Kidney glomerular epithelial cell (primary cell): ENCODE results near the gene VWC2L.

Experiments
- DNase-seq: peaks from one replicate; lab custom pipeline; 2025; lab: John Stamatoyannopoulos, UW

VWC2L gene

DNA sequence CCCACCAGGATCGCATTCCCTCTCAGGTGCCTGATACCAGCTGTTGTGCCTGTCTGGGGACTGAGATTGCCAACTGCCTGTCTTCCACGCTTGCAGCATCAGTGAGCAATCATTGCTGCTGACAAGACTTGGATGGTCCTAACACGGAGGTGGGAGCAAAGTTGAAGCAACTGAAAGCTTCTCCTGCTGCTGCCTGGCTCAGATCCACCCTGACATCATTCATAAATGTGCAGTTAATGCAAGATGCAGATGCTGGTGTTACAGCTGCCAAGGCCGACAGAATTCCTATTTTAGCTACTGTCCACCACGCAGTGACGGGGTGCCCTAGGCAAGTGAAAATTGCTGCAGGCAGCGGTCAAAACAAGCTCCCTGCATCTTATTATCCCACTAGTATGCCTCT is 131.4 kb downstream of the VWC2L start:
- no peak for DNase-seq

DNA sequence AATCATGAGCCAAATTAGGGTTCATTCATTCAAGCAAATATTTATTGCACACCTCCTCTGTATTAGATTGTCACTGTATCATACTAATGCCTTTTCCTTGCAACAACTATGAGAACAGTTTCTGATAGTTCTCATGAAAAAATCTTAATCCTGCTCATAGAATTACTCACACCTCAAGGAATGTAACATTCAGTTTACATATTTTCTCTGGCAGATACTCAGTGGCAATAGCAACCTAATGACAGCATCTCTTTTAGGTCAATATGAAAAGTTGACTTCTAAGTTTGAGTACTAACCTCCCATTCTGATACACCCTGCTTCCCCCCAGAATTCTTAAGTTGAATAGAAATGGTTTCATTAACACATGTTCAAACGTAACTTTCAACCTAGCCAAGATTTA is 132.0 kb downstream of the VWC2L start:
- DNase-seq = peak; percentile 47

DNA sequence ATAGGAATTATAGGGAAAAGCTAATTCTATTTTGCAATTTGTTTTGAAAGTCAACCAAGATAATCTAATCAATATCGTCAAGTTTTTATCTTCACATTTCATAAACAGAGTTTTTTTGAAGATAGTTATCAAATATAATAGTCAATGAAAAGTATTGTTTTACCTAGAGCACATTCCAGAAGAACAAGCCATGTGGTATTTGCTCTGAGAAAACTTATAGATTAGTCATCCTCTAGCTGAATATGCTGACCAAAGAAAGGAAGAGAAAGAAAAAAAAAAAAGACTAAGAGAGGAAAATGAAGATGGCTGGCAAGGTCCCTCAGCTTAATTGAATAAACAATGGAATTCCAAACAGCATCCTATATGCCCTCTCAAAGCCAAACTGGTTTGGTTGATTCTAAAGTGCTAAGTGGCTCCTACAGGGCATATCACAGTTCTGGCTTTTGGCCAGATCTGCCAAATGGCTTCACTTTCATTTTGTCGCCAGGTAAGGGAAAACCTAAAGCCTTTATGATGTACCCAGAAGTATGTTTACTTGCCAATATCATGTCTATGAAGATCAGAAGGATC is 132.6 kb downstream of the VWC2L start:
- peak; percentile 53 for DNase-seq

DNA sequence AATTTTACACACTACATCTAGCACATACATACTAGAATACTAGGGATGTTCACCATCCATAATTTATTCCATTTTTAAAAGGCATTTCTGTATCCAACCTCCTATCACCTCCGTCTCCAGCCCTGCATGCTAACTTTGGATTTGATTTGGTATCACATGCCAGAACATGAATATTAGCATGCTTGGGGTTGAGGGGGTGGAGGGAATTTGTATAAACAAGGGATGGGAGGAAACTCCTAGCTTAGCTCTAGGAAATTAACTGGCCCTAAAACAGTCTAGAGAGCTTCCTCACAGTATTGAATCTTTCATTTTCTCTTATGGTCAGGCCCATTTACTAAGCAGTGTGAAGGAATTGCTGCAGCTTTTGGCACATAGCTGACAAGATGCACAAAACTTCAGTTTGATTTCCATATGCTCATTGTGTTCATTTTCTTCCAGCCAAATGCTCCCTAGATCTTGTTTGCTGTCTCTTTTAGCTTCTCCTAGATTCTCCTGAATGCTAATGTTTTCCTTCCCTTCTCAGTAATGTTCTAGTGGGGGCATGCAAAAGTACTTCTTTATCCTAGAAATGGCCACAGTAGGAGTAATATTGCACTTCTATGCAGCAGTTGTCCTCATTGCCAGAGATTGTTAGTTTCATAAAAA is 135.2 kb downstream of the VWC2L start:
- no peak for DNase-seq

DNA sequence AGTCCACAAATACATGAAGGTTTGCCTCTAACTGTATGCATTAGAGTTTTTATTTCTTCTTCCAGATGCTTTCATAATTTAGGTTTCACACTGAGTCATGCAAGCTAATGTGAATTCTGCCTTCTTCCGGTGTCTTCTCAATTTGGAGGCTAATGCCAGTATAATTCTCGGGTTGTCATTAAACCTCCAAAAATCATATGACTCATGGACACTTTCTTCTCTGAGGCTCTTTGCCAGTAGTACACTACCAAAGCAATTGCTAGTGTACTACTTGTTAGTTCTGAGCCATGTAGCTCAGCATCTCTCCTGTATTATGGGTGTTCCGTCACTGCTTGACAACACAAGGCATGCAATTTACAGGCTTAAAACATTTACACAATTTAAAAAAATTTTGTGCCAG is 137.1 kb downstream of the VWC2L start:
- DNase-seq = no peak

DNA sequence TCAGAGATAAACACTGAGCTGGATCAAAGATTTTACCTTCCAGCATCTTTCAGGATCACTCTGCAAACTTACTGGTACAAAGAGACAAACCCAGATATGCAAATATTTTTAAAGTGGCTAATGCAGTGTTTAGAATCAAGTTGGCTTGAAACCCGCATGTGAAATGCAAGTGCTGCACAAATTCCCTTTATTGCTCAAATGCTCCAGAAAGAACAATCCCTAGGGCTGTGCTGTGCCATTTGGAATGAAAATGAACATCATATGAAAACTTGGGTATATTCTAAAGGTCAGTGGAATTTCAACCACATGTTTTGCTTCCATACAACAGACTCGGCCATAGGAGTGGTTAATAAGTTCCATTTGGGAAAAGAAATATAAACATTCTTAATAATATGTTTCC is 139.1 kb downstream of the VWC2L start:
- no peak for DNase-seq

DNA sequence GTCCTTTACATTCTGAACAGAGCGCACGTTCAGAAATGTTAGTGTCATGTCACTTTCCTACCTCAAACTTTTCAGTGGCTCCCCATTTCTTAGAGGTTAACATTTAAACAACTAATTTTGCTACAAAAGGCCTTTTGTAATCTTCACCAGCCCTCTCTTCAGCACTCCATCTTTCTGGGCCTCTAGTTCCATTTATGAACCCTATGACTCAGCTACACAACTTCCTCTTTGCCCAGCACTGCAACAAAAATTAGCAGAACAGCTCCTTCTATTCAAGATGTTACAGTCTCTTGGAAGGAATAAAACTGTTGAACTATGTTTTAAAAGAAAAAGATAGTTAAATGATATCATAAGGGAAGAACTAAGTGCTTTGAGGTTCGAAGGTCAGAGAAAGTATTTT is 139.9 kb downstream of the VWC2L start:
- DNase-seq = no peak

DNA sequence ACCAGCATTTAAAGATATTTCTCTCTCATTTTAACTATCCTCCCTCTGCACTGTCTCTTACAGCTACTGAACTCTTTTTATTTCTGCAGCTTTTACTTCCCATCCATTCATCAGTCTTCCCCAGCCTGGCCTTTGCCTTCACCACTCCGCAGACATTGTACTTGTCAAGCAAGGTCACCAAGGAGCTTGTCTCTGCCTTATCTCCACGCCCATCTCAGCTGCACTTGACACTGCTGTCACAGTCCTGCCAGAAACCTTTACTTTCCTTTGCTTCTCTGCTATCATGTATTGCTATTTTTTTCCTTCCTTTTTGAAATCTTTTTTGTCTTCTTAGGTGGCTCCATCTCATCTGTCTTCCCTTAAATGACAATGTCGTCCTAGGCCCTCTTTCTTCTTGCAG is 147.0 kb downstream of the VWC2L start:
- no peak for DNase-seq

DNA sequence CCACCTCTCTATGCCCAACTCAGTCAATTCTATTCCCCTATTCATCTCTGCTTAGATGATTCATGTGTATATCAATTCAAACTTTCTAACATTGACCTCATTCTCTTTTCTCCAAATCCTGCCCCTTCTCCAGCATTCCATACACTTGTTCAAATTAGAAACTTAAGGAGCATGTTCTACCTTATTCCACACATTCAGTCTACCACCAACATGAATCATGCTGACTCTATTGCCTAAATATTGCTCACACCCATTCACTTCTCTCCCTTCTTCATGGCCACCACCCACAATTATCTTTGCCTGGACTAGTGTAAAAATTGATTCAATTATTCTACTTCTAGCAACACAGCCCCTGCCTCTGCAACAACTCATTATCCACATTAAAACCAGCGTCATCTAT is 147.5 kb downstream of the VWC2L start:
- DNase-seq = no peak

DNA sequence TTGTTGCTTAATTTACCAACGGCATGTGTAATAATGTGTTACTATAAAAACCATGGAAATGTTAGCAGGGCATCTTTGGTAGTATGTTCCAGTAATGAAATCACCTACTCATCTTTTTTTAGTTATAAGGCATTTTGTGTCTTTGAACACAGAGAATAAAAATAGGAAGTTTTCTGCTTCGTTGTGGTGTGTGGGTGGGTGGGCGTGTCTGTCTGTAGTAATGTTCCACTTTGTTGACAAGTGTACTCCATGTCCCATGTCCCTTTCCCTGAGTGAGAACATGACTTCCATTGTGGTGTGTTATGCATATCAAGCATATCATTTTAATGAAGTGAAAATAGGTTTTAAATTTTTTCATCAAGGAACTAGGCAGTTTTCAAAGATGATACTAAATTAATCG is 149.3 kb downstream of the VWC2L start:
- no peak for DNase-seq

DNA sequence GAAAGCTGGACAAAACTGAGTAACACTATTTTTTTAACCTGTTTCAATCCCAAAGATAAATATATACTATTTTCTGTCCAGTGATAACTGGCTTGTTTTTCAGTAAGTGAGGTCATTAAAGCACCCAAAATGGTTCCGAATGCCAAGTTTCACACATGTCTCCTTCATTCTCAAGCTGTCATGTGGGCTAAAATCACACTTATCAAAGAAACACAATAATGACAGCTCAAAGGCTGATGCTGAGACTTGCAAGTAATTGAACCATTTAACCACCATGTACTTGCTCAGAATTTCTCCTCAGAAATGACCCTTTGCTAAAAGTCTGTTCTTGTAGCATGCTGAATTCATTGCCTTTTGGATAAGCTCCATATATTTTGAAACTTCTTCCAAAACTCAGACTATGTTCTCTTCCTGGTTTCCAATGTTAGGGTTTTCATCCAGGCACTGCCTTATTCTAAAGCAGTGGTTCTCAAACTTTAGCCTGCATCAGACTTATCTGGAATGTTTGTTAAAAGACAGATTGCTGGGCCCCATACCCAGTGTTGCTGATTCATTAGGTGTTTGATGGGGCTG is 149.8 kb downstream of the VWC2L start:
- no peak for DNase-seq

DNA sequence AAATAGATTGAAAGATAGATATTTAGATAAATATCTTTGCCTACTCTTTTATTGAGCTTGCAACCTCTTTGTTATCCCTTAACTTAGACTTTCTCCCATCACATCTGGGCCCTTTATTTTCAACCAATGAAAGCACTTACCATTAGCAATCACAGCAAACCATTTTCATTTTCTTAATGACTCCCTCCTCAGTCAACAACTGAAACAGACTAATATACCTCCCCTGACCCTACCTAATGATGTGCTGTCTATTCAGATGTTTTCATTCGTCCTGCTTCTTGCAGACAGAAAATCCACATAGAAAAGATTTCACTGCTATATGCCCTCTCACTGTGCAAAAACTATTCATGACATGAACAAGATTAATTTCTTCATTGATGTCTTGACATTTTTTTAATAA is 154.4 kb downstream of the VWC2L start:
- DNase-seq = no peak

DNA sequence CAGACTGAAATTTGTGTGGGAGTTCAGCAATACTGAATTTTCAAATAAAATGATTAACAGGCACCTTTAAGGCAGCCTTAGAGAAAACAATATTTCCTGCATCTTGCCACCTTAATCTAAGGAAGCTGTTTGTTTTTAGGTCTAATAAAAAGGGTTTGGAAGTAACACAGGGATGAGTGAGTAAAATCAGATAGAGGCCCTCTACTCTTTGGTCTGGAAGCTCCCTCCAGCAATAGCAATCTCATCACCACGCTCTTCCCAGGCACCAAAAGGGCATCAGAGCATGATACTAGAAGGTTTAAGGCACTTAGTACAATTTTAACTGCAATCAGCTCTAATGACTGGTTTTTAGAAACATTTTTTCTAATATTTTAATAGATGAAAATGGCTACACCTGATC is 155.6 kb downstream of the VWC2L start:
- no peak for DNase-seq

DNA sequence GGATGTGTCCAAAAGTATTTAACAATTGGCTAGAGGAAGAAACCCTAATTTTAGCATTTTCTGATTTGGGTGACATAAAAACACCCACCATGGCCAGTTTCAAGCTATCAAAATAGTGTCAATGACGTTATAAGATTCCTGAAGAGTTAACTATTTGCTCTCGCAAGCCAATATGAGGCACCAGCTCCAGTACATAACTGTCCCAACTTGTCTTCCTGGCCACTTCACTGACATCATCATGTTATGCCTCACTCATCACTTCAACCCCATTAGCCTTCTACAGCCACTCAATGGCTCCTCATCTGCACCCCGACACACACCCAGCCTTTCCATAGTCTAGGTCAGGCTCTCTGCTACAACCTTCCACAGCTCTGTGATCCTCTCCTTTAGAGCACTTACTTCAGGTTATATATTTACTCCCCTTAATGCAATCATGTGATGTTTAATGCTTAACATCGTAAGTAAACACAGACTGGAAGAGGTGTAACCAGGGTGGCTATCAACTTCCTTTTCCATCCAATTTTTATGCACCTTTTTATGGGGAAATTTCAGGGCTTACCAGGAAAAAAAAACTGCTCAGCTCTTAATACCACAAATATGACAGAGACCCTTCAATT is 158.7 kb downstream of the VWC2L start:
- DNase-seq = no peak

DNA sequence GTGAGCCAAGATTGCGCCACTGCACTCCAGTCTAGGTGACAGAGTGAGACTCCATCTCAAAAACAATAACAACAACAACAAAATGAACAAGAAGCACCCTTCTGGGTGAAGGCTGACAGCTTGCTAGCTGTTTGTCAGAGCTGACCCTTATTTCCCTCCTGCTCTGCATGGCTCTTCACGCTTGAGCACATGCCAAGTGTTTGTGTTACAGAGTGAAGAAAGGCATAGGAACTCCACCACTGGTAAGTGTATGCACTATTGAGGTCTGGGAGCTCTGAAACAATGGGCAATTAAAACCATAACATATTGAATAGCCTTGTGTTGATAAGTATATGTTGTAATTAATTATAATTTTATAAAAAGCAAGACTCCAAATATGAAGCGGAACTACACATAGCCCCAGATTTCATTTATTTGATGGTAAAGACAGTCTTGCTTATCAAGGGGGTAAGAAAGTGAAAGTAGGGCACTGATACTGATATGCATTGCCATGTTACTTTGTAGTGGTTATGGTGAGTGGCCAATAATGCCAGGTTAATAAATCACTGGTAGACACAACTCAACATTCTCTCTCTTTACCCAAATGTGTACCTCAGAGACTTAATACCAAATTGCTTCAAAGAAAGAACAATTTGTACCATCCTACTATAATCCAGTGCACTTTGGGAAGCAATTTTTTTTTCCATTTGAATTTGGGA is 163.4 kb downstream of the VWC2L start:
- DNase-seq = peak; percentile 44

DNA sequence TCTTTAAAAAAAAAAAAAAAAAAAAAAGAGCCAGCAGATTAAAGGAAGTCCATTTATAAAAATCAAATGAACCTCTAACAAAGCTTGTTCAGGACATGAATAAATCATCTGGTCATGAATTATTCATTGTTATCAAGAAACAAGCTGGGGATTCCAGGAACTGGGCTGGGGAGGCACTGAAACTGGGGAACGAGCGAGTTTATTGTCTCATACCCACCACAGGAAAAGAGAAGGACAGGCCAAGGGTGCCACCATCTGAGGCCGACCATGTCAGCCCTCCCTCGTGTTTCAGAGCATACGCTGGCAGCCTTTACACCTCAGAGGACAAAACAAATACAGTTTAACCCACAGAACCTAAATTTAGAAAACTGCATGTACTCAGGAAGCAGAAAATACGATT is 164.2 kb downstream of the VWC2L start:
- no peak for DNase-seq

DNA sequence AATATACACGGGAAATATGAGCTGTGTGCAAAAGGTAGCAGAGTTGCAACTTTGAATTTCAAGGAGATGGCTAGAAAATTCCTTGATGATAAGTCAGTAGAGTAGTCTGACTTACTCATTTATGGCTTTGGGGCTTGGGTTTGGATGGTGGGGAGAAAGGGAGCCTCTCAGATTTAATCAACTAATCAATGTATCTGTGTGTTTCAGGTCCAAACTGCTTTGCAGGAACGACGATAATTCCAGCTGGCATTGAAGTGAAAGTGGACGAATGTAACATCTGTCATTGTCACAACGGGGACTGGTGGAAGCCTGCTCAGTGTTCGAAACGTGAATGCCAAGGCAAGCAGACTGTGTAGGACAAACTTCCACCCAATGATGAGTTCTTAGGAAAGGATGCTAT is 164.6 kb downstream of the VWC2L start:
- DNase-seq = no peak

DNA sequence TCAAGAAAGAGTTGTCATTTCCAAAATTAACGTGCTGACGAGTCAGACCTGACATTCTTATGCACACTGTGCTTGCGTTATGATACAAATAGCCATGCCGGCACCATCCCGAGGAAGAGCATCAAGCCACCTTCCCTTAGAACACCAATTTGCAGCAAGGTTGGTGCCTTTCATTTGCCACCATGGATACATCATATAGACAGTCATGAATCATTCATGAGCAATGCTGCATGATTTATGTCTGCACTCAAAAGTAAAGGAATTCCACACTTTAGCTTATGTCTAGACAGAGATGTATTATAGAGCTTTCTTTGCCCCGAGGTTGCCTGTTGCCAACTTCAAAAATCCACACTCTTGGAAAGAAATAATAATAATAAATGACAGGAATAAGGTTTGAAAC is 166.9 kb downstream of the VWC2L start:
- no peak for DNase-seq

DNA sequence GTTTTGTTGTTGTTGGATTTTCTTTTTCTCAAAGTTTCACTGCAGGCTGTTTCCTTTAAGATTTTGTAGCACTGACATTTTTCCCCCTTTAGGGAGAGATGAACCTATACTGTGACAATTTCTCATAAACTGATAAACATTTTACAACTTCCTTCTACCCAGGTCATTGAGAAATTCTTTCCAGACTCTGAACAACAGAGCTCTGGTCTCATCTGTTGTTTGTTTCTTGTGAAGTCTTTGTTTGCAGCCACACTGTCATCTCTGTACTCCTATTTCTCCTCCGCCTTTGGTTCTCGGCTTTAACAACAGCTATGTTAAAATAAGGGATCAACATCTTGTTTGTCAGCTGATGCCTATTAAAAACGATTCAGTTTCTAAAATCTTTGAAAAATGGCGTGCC is 167.6 kb downstream of the VWC2L start:
- no peak for DNase-seq

DNA sequence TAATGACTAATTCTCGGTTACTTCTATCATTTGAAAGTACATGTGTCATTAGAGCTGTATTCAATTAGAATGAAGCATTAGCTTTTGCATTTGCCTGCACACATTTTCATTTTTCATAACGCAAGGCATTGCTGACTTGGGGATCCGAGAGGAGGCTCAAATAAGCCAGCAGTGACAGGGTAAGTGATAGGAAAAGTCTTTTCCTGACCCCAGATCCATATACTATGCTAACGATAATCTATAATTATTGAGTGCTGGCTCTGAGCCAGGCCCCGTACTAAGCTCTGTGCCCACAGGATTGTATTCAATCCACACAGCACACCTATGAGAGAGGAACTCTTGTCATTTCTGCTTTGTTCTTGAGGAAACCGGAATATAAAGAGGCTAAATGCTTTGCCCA is 168.2 kb downstream of the VWC2L start:
- DNase-seq = no peak

DNA sequence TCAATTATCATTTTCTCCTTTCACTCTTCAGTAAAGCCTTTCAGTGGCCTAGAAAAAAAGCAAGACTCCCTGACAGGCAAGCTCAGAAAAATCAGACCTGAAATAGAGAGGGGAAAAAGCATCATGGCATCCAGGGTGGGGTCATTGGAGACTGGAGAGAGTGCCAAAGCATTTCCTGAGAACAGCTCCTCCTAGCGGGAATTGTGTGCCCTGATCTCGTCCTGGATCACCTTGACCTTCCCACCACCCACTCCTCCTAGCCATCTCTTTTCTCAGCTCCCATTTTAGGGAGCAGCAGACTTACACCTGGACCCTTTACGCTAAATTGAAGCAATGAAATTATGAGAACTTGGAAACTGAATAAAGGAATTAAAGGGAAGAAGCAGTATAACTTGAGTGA is 176.6 kb downstream of the VWC2L start:
- no peak for DNase-seq

DNA sequence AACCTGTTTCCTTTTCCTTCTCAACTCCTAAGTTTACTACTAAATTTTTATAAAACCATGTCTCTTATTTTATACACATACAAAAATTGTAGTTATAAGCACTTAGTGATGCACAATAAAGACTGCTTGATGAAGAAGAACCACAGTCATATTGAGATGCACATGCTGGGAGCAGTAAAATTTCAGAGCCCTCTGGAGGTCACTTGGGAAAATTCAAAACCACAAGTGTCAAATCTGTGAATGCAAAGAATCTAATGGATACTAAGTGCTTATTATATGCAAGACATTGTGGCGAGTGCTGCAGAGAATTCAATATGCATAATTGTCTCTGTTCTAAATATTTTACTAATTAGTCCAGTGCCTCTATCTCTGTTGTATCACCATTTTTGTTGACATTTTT is 180.5 kb downstream of the VWC2L start:
- no peak for DNase-seq

DNA sequence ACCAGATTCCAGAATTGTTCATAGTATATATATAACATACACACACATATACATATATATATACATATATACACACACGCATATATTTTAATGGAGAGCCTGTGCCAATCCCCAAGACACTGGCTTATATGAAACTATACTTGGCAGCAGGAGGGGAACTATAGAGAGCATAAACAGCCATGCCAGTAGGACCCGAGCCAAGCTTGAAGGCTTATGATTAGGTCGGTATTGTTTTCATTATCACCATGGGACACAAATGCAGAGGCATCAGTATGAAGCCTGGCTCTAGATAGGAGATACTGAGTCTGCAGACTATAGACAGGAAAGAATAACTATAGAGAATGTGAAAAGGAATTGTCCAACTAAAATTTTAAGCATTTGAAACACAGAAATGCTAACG is 181.2 kb downstream of the VWC2L start:
- no peak for DNase-seq
